Measurements from ENCODE around the gene USP32. TPM values are rescaled to one million over a fixed set of nuclear protein-coding genes. Genes with fewer than 3 reads are reported as not detected.

Gene USP32
- total and polyA plus RNA-seq, 10 of the 15 experiments (the other 5 are each of a cell fraction or from before 2014, with no cell fraction given), result 7.8 to 37.3 (median 25.5) TPM

GRCh38 chr17:60135951-60136666 lies 255.8 kb downstream of the USP32 start:
- CTCF ChIA-PET, result no interaction called here
- intact Hi-C loops (cut with micrococcal nuclease; ENCODE audit: unreplicated experiment), result no loop called here

More at GRCh38 chr17:60135951-60136666, 255.8 kb downstream of the USP32 start:
- ATAC-seq, result no peak
- Histone ChIP-seq H3K9me3 (replicated peaks; ENCODE audit: control insufficient read depth, insufficient read depth, low read length) (no peaks in the 10 kb centered on the region), H3K4me1 (ENCODE audit: control insufficient read depth, insufficient read depth, low read length) (no peaks in the 10 kb centered on the region), H3K27me3 (replicated peaks in 1 of 2; ENCODE audit: control insufficient read depth in 2 of 2, insufficient read depth in 2 of 2, low read length in 1 of 2) (peaks cover 0 to 4% of the 10 kb centered on the region in 2 experiments; a peak in 2 of 4 replicates), H3K4me2 (ENCODE audit: control insufficient read depth, insufficient read depth) (no peak overlapping the region), H3K4me3 (peak overlapping the region; percentile 64; the same call in 1 of the 2 replicates), H4K20me1 (ENCODE audit: control insufficient read depth, insufficient read depth) (no peaks in the 10 kb centered on the region), H2AFZ (ENCODE audit: control insufficient read depth, low read depth, low read length) (no peak overlapping the region), H3K9ac (ENCODE audit: control insufficient read depth, insufficient read depth, low read length) (no peak overlapping the region), H3K27ac (ENCODE audit: control insufficient read depth, insufficient read depth) (no peak overlapping the region), H3K36me3 (ENCODE audit: control insufficient read depth in 2 of 2, insufficient read depth in 2 of 2, low read length in 1 of 2) (no peaks in the 10 kb centered on the region), H3K79me2 (ENCODE audit: control insufficient read depth, insufficient read depth, low read length) (no peaks in the 10 kb centered on the region)
- no peak for FAIRE-seq
- TF ChIP-seq NFXL1 (IDR thresholded peaks at IDR 0.05; ENCODE audit: borderline replicate concordance) (peak; percentile 0), MLLT1 (IDR thresholded peaks at IDR 0.05) (no peak)
- no TSS peak for BruUV-seq (replicated peaks)
- DNase-seq (ENCODE audit: low read depth, low spot score), result no peak
- WGBS (ENCODE audit: insufficient coverage, insufficient replicate concordance, low lambda C conversion rate, missing lambda C conversion rate), result 85% methylated on average over 13 of the region's 13 CpGs
- in situ Hi-C loops (cut with MboI), result loop anchor here (25.0 kb wide), 1 partner anchor 501 kb away; no protein-coding TSS in a partner anchor
- RAD21 ChIA-PET (ENCODE audit: unreplicated experiment), result no interaction called here
- SMC1A ChIA-PET (ENCODE audit: uncharacterized antibody, unreplicated experiment), result interaction anchor here (1.1 kb wide), 1 partner anchor 63 kb away, joined by 3 read pairs; no protein-coding TSS in a partner anchor
- POLR2A ChIA-PET, result interaction anchor here (0.6 kb wide), 1 partner anchor 281 kb away, joined by 3 read pairs; no protein-coding TSS in a partner anchor

Data from GM12878 (cell line).